Measurements from ENCODE around the gene VDAC1. TPM values are rescaled to one million over a fixed set of nuclear protein-coding genes. Genes with fewer than 3 reads are reported as not detected.

VDAC1 gene
- total RNA-seq, 1 donor from 2014 or later: 515 TPM

DNA sequence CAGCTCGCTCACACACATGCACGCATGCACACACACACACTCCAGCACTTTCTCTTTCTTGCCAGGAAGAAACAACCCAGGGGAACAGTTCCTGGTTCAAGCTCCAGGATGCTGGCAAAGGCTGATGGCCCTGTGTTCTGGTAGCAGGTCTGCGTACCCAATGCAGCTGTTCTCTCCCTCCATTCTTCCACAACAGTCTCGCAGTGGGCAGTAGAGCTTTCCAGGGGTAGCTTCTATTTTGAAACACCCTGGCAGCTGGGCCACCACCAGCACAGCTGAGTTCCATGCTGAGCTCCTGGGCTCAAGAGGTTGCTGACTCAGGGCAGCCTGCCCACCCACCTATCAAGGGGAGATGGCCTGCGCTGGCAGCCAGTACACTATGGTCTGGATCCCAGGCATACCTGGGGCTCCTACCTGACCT lies 4.7 kb downstream of the VDAC1 start:
- ATAC-seq (peak; percentile 22), DNase-seq (peak; percentile 74)
- intact Hi-C loops (cut with micrococcal nuclease): no loop called here

DNA sequence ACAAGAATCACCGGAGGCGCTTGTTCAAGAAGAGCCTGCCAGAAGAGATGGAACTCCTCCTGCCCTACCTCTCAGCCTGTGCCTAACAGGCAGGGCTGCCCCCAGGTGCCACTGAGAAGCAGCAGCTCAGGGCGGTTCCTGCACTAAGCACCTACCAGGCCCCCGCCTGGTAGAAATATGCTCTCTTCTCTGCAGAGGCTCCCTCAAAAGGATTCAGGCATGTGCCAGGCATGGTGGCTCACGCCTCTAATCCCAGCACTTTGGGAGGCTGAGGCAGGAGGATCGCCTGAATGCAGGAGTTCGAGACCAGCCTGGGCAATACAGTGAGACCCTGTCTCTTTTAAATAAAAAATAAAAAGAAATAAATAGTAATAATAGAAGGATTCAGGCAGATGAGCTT lies 6.0 kb downstream of the VDAC1 start:
- no peak for DNase-seq
- ATAC-seq: no peak
- intact Hi-C loops (cut with micrococcal nuclease): no loop called here

DNA sequence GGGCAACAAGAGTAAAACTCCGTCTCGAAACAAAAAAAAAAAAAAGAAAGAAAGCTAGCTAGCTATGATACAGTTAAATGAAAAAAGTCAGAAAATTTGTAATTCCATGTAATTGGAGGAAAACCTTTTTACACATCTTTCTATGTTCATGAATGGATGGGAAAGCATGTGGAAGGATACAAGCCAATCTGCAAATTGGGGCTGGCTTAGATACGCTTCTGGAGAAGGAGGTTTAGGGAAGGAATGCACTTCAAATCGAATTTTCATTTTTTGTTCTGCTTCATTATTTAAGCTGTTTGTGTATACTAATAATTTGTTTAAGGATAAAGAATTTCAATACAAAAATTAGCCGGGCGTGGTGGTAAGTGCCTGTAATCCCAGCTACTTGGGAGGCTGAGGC lies 6.7 kb downstream of the VDAC1 start:
- intact Hi-C loops (cut with micrococcal nuclease): no loop called here
- DNase-seq: no peak
- ATAC-seq: no peak

DNA sequence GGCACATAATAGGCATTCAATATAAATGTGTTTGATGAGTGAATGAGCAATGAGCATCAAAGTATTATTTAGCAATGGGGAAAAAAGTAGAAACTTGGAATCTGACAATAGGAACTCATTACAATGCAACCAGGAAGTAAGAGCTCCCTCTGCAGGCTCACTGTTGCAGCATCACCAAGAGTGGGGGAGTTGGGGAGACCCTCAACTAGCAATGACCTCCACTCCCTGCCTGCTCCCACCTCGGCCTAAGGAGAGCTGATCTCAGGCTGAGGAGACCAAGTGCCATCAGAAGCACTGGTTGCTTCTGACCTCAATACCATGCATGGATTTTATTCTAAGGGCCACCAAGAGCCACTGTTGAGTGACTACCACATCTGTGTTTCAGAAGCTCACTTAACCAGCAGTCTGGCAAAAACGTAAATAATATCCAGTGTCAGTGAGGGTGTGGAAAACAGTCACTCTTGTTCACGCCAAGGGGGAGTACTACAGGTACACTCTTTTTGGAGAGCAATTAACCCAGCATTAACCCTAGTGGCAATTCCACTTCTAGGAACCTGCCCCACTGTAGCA lies 8.0 kb downstream of the VDAC1 start:
- intact Hi-C loops (cut with micrococcal nuclease): no loop called here
- ATAC-seq (no peak), DNase-seq (no peak)

DNA sequence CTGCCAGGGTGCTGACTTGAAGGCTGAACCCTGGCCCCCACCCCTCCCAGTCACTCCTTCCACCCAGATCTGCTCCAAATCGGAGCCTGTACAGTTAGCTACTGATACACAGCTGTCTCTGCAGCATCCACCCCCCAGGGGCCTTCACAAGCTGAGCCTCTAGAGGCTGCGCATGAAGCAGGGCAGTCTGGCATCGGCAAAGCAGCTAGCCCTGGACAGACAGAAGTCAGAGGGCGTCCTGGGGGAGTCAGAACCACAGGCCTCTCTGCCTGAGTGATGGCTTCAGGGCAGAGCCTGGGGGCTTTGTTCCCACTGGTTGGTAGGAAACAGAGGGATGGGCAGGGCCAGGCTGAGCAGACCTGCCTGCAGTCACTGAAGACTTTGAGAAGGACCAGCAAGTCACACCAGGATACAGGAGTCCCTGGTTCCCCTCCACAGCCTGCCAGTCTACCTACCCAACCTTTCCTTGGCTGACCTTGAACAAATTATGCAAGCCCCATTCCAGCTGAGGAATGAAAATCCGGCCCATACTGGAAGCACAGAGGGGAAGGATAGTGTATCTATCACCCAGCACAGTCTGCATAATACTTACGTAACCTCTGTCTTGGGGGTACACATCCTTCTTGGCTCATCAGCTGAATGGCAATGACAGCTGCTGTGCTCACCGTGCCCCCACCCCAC lies 8.8 kb downstream of the VDAC1 start:
- ATAC-seq (peak; percentile 24), DNase-seq (peak; percentile 44)
- intact Hi-C loops (cut with micrococcal nuclease): no loop called here

DNA sequence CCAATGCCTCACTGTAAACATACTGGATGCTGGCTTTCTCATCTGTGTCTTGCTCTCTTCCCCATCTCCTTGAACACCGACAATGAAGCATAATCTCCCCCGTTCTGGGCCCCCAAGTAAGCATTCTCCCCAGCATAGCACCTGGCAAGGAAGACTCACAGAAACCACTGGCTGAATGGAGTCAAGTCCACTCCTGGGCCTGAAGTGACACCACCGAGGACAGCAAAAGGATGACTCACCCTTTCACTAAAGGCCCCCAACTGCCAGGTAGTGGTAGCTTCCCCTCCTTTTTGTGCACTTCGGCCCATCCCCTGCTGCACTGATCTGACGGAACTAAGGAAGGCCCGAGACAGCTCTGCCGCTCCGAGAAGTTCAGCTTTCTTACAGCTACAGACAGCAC lies 9.4 kb downstream of the VDAC1 start:
- intact Hi-C loops (cut with micrococcal nuclease): no loop called here
- DNase-seq: no peak
- ATAC-seq: peak; percentile 6

DNA sequence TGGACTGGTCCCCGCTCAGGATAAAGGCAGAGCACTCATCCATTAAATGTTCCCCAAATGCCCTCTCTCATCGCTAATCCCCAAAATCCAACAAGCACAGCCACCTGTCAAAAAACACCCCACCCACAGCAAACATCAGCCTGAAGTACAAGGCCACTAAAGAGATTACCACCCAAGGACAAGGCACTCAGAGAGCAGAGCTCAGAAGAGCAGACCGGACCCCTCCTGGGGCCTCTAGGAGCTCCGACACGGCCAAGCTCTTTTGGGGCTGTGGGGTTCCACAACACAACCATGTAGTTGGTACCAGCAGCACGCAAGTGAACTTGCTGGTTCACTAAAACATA lies 9.8 kb downstream of the VDAC1 start:
- intact Hi-C loops (cut with micrococcal nuclease): no loop called here
- ATAC-seq (peak; percentile 16), DNase-seq (no peak)

DNA sequence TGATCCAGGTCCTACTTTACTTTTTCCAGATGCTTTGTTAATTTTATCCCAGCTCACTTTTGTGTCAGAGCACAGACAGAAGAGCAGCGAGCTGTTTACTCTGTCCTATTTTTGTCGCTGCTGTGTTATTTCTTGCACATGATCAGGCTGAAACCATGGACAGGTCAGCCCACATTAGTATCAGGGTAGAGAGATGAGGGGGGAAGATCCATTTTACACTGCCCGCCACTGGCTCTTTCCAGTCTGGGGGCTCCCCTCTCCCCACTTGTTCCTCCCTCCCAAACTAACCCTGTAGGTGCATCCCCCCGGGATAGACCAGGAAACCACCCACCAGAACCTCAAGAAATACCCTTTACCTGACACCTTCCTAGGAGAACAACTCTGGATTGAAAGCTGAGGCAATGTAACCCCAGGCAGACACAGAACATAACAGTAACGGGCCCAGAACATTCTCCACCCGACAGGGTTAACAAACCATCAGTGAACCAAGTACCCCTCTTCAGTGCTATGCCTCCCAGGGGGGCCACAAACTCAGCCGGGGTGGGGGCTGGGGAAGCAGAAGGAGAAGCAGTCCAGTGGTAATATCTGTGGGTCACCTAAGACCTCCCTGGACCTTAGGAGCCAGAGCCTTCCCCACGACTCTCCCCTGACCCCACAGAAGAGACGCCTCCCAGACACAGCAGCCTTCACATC lies 10.3 kb downstream of the VDAC1 start:
- no peak for DNase-seq
- ATAC-seq: peak; percentile 65
- intact Hi-C loops (cut with micrococcal nuclease): no loop called here

DNA sequence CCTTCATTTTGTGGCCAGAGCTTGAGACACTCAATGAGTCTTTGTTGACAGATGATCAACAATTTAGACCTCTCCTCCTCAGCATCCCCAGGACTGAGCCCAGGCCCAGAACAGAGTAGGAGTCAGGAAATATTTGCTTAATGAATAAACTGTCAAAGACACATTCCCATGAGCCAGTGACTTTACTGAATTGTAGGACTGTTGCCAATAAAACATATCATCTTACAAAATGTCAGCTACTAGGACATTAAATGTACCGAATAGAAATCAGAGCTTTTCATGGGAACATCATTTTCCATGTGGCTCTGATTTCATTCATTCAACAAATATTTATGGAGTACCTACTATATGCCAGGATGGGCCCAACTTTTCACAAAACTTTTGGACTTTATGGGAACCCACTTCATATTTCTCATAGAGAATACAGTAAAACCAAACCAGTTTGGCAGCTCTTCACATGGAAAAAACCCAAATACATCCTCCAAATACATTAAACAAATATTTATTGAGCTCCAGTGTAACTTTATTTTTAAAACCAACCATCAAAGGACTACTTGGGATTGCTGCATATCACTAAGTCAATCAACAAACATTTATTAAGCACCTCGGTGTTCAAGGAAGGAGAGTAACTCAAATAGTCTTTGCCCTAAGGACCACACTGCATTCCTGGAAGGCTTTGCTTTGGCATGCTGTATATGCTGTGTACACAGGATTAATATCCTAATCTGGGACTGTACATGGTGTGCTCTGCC lies 11.4 kb downstream of the VDAC1 start:
- intact Hi-C loops (cut with micrococcal nuclease): no loop called here
- DNase-seq (no peak), ATAC-seq (no peak)

DNA sequence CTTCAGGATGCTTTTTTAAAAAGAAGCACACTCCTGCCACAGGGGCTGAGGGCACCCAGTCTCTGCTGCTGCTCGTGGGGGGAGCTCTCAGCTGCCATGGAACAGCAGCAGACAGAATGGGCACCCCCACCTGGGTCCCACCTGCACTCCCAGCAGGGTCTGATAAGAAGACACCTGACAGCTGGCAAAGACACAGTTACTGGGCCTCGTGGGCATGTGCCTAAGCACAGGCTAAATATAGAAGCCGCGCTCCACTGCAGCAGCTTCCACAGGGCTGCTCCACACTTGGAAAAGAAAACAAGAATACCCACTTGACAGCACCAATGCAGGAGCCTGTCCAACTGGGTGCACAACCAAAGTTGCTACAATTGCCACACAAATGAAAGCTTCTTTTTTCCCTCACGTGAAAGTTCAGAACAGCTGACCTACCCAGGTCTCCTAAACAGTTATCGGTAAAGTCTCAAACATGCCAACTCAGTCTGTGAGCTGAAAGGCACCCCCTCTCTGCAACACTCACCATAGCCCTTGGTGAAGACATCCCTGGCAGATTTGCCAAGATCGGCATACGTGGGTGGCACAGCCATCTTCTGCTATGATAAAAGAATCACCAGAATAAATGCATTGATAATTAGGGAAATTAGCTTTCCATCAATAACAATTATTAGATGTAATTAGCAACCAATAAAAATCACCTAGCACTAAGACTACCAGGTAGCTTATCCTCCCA lies 12.2 kb downstream of the VDAC1 start:
- intact Hi-C loops (cut with micrococcal nuclease): no loop called here
- peak; percentile 75 for ATAC-seq

DNA sequence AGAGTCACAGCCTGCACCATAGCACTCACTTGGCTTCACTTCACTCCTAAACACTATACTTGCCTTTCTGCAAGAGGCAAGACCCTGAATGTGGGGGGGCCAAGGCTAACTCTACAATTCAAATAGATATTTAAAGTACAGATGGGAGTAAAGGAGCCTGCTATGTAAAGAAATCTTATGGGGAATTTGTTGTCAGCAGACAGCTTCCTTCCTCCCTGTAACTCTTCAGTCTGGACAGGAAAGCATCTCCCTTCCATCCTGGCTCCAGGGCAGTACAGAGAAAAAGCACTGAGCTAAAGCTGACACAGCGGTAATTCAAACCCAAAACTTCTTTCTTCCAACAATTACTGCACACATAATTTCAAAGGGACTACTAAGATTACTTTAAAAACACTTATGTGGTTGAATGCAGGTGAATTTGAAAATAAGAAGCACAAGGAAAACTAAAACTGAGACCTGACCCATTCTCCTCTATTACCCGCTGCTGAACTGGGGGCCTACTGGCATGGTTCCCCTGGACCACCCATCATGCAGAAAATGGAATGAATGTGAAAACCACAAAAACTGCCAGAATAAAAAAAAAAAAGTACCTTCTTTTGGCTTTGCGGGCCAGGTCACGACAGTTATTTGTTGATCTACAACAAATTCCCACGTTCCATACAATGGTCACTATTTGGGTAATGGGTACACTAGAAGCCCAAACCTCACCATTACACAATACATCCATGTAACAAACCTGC lies 13.4 kb downstream of the VDAC1 start:
- intact Hi-C loops (cut with micrococcal nuclease): no loop called here
- no peak for ATAC-seq

More for the DNA sequence above, 12.2 kb downstream of the VDAC1 start:
- DNase-seq: peak; percentile 73

DNA sequence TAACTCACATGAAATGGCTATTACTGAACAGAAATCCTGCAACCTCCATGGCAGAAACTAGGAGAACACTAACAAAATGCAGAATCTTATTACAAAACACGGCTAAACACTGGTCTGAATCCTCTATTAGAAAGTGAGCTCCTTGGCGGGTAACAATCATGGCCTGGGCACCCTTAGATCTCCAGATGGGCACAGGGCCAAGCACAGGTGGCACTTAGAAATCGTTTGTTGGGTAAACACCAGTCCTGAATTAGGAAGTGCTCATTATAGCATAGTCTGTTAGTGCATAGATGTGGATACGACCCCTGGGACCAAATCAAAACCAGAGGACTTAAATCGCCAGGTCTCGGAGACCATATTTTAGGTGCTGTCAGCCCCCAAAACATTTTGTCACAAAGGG lies 14.4 kb downstream of the VDAC1 start:
- ATAC-seq: no peak
- intact Hi-C loops (cut with micrococcal nuclease): no loop called here

More for the DNA sequence above, 13.4 kb downstream of the VDAC1 start:
- no peak for DNase-seq

DNA sequence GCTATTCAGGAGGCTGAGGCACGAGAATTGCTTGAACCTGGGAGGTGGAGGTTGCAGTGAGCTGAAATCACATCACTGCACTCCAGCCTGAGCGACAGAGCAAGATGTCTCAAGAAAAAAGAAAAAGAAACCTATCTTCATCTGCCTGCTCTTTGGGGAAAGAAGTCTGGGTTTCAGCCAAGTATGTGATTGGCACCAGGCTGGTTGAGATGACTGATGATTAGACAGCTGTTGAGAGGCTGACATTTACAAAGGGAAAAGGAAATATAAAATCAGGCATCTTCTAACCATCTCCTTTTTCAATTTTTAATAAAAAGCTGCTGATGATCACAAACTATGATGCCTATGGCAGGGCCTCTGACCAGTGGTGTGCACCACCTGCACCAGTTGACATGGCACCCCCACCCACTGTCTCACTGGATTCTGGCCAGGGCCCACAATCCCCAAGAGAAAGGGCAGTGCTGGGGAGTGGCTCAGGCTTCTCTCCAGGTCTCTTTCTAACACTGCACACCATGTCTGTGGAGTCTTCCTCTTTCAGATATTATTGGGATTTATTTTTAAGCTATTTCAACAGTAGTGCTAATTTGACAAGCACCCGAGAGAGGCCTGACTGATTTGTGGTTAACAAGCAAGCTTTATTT lies 19.1 kb downstream of the VDAC1 start:
- intact Hi-C loops (cut with micrococcal nuclease): no loop called here
- peak; percentile 40 for ATAC-seq
- peak; percentile 27 for DNase-seq

More for the DNA sequence above, 14.4 kb downstream of the VDAC1 start:
- DNase-seq: no peak

DNA sequence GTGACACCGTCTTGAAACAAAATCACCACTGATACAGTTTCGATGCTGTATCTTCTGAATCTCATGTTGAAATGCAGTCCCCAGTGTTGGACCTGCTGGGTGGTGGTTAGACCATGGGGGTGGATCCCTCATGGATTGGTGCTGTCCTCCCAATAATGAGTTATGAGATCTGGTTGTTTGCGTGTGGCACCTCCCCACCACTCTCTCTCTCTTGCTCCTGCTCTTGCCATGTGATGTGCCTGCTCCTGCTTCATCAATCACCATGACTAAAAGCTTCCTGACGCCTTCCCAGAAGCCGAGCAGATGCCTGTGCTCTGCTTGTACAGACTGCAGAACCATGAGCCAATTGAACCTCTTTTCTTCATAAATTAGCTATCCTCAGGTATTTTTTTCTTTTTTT lies 21.1 kb downstream of the VDAC1 start:
- intact Hi-C loops (cut with micrococcal nuclease): no loop called here
- no peak for ATAC-seq
- DNase-seq: peak; percentile 14

DNA sequence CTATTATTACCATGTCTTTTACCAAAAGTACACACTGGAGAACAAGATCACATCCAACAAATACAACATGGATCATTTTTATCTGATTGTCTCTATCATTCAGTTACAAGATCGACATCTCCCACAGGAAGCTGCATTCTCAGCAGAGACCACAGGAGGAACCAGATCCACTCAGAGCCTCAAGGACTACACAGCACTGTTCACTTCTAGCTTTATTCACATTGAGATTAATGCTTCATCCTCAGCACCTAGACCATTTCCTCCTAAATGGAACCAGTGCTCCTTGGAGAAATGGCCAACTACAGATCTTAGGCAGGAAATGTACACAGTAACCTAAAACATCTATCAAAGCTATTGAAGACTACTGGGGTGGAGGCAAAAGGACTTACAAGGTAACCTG lies 23.1 kb downstream of the VDAC1 start:
- ATAC-seq (no peak), DNase-seq (no peak)
- intact Hi-C loops (cut with micrococcal nuclease): no loop called here

DNA sequence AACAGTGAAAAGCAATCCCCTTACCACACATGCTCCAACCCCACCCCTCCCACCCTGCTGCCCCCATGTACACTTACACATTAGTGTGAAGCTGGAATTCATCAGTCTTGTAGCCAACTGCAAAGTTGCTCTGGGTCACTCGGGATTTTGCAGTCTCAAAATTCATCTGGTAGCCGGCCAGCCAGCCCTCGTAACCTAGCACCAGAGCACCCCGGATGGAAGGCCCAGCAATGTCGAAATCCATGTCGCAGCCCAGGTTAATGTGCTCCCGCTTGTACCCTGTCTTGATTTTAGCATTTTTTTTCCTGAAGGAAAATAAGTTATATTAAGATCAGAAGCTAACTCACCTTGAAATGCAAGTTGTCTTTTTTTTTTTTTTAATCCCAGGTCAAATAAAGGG lies 24.1 kb downstream of the VDAC1 start:
- intact Hi-C loops (cut with micrococcal nuclease): no loop called here
- ATAC-seq (no peak), DNase-seq (peak; percentile 39)

DNA sequence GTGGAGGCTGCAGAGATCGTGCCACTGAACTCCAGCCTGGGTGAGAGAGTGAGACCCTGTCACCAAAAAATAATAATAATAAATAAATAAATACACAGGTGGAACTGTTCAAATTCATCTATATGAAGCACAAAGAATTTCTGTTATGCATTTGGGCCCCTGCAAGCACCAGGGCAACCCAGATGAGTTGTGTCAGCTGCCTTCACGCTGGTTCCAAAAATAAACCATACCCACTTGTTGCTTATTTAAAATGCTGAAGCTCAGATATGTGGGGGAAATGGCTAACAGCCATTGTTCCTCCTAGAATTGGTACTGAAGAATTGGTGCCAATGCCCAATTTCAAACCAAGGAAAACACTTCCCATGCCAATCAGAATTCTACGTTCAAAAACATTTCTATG lies 25.8 kb downstream of the VDAC1 start:
- ATAC-seq: peak; percentile 55
- no peak for DNase-seq
- intact Hi-C loops (cut with micrococcal nuclease): no loop called here

DNA sequence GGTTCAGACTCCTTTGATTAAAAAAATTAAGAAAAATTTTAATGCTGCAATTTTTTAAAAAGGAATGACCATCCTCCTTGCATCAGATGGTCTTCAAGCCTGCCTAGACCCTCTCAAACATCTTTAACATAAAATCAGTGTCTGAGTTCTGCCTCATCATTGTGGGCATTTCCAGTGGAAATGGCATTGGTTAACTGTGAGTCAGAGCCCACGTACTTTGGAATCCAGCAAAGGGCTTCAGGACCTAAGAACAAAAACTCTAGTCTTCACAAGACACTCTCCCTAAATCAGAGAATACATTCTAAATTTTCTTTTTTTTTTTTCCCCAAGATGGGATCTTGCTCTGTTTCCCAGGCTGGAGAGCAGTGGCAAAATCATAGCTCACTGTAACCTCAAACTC lies 26.9 kb downstream of the VDAC1 start:
- intact Hi-C loops (cut with micrococcal nuclease): no loop called here
- no peak for ATAC-seq

More for the DNA sequence above, 26.9 kb downstream of the VDAC1 start:
- no peak for DNase-seq
